HG02970 (cell line): ENCODE results near the gene VSIG8.
A peak's percentile ranks its signal among the peaks of the same experiment; 100 is the strongest.
"Not testable (repeated sequence)": the region's sequence is repeated elsewhere in the genome, so short reads cannot be mapped to it uniquely, and the experiment has no call there.

Source experiments
- ATAC-seq: cut with Tn5 transposase; IDR thresholded peaks from one replicate; pipeline ENCODE4 v1.9.1; 2021; ENCODE audit warnings: mild to moderate bottlenecking, moderate library complexity, moderate number of reproducible peaks; ENCODE audit not compliant: unreplicated experiment, low FRiP score

Gene VSIG8, protein sequence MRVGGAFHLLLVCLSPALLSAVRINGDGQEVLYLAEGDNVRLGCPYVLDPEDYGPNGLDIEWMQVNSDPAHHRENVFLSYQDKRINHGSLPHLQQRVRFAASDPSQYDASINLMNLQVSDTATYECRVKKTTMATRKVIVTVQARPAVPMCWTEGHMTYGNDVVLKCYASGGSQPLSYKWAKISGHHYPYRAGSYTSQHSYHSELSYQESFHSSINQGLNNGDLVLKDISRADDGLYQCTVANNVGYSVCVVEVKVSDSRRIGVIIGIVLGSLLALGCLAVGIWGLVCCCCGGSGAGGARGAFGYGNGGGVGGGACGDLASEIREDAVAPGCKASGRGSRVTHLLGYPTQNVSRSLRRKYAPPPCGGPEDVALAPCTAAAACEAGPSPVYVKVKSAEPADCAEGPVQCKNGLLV

DNA sequence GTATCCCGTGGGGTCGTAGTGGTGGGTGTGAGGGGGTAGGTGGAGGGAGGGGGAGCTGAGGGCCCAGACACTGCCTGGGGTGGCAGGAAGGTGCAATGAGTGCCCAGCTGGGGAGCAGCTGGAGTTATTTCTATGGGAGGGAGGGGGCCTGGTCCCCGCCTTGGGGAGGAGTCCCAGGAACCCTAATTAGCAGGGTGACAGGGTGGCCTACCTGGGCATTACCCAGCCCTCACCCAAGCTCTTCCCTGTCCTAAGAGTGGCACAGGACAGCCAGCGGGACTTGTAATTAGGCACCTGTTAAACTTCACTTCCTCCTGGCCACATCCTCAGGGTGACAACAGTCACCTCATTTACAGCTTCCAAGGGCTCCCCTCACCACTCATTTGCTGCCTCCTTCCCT is at the start of gene VSIG8:
VSIG8 (minus strand) TSS at position 101 of the 400 bp plus-strand sequence. CDS start 136 bp downstream, outside the sequence.
- ATAC-seq, result no peak

DNA sequence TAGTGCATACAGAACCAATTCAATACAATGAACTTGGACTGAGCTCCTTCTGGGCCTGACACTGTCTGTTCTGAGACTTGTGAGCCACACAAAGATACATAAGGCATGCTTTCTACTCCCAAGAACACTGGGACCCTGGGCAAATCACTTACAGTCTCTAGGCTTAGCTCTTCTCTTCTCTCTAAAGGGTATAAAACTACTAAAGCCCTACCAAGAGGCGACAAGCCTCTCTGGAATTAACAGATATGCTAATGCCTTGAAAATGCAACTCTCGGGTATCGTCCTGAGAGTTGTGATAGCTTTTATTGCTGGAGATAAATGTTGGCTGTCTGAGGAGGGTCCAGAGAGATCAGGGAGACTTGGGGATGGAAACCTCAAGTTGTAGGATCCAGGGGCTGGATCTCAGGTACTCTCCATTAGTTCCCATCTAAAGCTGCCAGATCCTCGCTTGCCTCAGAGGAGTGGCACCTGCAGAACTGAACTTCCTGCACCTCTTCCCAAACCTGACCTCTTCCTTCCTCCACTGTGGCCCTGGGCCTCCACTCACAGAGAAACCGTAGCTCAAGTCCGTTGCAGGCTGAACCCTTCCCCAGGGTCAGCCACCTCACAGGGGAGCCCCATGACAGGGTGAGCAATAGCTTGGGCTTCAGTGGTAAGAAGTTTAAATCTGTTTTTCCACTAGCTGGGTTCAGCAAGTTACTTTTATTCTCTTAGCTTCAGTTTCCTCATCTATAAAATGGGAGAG is 49.0 kb upstream of the VSIG8 start:
- no peak for ATAC-seq

DNA sequence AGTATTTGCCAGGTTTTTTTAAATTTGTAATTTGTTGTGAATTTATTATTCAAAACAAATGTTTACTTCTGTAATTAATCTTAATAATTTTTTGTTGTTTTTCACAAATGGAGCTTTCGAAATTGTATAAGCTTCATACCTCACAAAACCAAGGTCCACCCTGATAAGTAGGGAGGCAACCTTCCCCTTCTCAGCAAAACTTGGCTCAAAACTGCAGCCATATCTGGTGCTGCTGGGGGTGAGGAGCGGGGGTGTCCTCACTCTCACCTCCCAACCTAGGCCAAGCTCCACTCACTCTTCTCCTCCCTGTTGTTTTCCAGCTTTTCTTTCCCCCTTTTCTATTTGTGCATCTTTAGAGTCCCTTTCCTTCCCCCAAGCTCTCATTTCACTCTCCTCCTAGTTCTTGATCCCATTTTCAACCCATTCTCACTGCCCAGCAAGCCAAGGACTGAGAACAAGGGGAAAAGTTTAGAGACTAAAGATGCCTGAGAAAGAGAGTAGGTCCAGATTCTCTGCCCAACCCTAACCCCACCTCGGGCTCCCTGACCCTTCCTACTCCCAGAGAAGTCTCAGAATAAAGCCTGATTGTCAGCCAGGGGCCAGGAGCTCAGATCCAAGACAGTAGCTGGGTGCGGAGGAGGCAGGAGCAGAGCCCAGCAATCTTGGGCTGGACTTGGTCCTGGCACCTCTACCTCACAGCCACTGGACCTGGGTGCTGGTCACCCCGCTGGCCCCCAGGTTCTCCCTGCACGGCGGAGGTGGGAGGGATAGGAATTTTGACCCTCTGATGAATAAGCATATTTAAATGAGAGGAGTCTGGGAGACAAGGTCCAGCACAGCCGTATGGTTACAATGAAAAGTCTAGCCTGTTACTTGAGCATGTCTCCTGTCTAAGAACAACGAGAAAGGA is 45.8 kb upstream of the VSIG8 start:
- no peak for ATAC-seq

DNA sequence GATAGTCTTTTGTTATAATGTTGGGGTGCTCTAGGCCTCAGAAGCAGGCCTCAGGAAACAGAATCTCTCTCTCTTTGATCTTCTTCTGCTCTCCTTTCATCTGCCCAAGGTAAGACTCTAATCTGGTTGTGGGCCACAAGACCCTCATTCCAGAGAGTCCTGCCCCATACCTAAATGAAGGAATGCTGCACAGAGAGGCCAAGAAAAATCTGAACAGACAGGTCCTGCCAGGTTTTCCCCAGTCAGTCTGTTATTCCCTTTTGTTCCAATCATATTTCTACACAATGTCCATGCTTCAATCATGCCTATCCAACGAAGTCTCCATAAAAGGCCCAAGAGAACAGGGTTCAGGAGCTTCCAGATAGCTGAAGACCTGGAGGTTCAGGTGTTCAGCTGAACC is 44.5 kb upstream of the VSIG8 start:
- no peak for ATAC-seq

DNA sequence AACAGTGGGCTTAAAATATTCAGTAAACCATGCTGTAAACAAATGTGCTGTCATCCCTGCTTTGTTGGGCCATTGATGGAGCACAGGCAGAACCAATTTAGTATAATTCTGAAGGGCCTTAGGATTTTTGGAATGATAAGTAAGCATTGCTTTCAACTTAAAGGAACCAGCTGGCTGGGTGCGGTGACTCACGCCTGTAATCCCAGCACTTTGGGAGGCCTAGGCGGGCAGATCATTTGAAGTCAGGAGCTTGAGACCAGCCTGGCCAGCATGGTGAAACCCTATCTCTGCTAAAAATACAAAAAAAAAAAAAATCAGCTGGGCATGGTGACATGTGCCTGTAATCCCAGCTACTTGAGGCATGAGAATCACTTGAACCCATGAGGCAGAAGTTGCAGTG is 41.6 kb upstream of the VSIG8 start:
- ATAC-seq, result not testable (repeated sequence)

DNA sequence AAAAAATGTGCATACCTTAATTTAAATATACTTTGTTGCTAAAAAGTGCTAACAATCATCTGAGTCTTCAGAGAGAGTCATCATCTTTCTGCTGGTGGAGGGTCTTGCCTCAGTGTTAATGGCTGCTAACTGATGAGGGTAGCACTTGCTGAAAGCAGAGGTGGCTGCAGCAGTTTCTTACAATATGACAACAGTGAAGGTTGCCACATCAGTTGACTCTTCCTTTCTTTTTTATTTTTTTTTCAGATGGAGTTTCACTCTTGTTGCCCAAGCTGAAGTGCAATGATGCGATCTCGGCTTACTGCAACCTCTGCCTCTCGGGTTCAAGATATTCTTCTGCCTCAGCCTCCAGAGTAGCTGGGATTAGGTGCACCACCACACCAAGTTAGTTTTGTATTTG is 40.1 kb upstream of the VSIG8 start:
- ATAC-seq, result no peak

DNA sequence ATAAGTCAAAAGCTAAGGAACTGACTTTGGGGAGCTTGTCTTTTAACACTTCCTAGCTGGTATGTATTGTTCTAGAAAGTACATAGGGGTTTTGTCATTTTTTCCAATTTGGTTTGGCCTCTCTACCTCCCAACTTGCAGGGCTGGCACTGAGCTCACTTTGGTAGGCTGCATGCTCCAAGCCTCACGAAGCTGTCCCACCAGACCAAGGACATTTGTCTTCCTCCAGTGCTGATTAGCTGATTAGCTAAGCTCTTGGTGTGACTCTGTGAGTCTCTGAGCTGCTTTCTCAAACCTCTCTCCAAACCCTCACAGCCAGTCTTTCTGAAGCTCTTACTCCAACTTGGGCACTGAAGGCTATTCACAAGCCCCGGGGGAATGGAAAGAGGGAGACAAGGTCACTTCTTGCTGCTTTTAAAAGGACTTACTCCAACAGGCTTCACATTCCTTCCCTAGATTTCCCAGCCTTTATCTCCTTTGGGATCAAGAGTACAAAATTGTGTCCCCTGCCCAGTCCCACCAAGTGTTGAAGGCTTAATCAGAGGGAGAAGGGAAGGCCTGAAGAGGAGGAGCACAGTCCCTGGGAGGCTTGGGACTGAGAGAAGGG is 38.4 kb upstream of the VSIG8 start:
- ATAC-seq, result no peak

DNA sequence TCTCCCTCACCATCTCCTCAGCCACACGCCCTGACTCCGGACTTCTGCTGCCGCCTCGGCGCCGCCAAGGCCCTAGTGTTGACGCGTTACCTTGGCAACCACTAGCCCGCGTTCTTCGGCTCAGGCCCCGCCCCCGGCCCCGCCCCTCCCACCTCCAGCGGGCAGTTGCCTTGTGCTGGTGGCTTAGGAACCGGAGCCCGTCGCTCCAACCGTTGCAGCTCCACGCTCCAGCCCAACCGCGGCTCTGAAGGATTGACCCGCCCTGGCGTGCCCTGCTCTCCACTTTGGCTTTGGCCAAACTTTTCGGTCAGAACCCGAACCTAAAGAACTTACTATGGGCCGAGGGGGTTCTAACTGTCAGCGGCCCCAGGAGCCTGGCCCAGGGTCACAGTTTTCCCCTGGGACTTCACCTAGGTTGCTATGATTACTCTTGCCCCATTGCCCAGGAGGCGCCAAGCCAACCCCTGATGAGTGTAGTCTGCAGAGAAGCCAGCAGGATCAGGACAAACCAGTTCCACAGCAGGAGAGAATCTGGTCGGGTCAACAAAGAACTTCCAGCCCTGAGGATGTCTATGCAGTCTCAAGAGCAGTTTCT is 37.7 kb upstream of the VSIG8 start, which contains the start of gene CFAP45:
CFAP45 (minus strand) TSS at position 80 of the 595 bp plus-strand sequence; CDS start at position 13, 67 bp downstream.
- no peak for ATAC-seq

DNA sequence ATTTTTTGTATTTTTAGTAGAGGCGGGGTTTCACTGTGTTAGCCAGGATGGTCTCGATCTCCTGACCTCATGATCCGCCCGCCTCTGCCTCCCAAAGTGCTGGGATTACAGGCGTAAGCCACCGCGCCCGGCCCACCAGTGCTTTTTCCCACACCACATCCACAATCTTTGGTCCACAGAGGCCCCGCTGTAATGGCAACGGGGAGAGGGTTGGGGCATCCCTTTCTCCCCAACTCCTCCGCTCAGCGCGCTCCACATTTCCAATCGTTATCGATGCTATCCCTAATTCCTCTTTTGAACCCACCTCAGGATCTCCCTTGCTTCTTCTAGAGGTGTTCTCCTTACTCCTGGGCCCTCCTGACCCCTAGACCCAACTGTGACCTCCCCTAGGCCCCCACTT is 37.2 kb upstream of the VSIG8 start:
- not testable (repeated sequence) for ATAC-seq

DNA sequence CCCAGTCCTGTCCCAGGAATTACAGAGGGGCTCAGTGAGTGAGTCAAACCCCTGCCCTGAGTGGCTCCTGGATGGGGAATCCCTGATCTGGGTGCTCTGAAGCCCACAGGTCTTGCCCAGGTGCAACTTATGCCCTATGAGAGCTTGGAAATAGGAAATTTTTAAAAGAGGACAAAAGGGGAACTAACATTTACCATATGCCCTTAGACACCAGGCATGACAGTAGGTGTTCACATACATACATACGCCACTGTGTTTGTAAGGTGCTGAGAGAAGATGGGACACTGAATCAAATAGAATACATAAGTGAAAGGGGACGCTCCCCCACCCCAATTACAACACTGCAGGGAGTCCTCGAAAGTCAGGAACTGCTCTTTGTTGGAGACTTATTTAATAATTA is 36.1 kb upstream of the VSIG8 start:
- ATAC-seq, result no peak

DNA sequence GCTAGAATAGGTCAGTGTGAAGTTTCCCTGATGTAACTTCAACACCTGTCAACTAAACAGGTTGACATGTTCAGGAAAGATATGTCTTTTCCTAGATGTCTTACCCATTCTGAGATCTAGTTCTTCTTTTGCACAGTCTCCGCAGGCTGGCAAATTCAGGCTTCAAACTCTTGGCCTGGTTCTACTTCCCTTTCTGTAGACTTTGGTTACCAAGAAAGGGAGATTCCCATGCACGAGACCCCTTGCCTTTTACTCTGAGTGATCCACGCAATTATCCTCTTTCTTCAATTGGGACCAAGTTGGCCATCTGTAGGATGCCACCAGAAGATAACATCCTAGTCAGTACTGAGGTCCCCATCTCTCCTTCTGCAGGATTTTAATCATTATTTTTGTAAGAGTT is 35.5 kb upstream of the VSIG8 start:
- ATAC-seq, result no peak

DNA sequence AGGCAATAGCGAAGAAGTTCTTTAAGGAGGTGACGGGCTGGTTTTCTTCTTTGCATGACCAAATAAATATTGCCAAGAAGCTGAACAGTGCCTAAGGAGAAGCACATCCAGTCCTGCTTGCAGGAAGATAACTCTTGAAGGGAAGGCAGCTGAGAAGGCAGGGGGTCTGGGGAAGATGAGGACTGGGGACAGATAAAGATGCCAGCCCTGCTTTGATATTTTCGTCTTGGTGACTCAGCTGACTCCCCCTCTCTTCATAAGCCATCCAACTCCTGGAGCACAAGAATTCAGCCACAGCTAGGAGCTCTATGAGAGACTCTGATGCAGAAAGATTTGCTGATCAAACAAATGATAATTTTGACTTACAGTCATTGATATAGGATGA is 34.1 kb upstream of the VSIG8 start:
- no peak for ATAC-seq

DNA sequence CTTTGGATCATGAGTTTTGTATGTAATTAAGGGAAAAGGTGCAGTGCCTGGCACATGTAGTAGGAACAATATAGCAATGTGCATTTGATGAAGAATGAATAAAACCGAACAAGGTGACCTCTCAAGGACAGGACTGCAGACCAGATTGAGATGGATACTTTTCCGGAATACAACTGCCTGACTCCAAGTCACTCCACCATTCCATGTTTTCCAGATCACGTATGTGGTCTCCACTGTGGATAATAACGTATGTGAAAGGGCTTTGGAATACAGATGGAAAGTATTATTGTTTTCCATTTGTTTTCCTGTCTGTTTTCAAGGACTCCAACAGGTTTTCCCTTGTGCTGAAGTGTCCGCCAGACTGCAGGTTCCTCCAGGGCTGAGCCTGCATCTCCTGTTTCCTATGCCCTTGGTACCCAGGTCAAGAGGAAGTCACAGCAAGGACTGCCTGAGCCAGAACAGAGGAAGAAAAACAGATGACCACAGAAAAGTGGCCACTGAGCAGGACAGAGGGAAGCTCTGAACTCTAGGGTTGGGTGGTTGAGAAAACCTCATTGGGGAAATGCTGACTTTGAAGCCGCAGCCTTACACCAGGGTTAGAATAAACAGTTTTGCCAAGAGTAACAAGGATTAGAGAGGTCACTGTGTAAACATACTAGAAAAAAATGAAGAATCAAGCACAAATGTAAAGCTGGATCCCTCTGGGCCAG is 33.5 kb upstream of the VSIG8 start:
- ATAC-seq, result no peak

DNA sequence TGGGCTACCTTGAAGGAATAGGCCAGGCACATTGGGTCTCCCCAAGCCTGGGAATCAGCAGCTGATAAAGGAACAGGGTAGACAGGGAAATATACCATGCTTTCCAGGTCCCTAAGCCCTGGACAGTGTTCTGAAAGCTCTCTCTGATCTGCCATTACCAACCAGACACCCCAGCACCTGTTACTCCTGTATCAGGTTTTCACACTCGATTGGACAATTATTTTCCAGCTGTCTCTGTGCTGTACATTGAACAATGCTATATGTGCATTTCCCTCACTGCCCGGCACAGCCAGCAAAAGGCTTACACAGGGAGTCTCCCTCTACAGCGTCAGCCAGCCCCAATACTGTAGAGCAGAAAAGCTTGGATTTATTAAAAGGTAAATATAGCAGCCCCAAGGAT is 32.8 kb upstream of the VSIG8 start:
- no peak for ATAC-seq

DNA sequence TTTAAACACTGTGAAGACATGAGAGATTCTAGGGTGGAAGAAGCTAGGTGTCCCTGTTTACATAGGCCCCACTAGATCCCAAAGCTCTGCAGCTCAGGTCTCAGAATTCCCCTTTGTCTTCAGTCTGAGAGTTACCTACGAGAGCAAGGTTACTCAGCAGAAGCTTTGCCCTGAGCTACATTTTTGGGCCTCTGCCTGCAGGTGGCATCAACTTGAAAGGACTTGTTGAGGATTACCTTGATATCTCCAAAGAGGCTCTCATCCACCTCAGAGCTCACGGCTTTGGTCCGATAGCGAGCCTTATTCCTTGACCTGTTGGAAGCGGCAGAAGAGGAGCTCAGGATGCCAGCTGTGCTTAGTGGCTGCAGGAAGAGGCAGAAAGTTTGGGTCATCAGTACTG is 30.5 kb upstream of the VSIG8 start:
- ATAC-seq, result no peak

DNA sequence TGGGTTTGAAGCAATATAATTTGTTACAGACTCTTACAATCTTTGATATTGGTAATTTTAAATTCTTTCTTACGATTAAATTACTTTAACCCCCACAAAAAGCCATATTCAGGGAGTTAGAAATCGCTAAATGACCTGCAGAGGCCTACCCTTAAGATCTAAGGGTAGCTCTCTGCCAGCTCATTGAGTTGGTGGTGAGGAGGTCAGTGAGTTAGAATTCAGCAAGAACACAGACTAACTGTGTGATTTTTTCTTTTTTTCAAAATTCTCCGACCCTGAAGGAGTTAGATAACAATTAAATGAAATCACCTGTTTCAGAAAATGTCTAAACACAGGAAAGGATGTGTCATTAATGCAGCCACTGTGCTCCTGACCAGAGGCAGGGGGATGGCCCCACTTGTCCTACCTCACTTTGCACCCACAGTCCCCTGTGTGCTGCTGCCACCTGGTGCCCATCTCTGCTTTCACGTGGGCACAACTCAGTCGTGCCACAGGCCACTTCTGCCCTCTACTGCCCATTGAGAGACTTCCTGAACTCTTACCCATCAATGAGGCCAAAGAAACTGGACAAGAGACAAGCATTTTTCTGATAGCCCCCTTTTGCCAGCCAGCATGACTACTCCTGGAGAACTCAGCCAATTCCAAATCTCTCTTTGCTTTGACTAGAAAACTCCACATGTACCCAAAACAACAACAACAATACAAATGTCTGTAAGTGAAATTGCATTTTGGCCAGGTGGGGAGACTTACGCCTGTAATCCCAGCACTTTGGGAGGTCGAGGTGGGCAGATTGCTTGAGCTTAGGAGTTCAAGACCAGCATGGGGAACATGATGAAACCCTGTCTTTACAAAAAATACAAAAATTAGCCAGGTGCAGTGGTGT is 29.1 kb upstream of the VSIG8 start:
- ATAC-seq, result no peak

DNA sequence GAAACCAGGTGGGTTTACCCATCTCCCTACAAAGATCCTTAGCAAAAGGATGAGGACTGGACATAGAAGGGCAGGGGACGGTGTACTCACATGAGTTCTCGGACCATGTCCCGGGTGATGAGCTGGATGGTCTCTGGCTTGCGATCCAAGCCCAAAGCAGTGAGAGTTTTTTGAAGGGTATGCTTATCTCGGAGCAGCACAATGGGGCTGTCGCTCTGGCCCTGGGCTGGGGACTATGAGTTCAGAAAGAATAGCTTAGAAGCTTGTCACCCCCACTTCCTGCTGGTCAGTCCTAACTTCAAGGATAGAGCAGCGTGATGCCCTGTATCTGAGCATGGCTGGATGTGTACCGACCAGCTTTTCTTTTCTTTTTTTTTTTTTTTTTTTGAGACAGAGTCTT is 27.9 kb upstream of the VSIG8 start:
- no peak for ATAC-seq

DNA sequence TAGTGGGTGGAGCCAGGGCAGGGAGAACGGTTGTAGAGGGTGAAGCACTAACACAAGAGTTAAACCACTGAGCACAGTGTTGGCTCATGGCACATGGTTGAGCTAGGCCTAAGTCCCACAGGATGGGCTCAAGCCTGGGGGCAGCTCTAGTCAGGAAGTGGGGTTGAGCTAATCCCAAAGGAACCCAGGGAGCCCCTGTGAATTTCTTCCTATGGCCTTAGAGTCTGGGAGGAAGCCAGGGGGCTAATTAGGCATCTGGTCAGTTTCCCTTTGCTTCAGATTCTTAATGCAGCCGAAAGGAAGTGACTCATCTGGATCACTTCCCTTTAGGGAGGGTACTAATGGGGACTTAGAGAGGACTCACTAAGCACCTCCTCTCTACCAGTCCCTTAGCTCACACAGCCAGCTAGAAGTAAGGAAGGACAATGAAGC is 27.4 kb upstream of the VSIG8 start:
- ATAC-seq, result peak; percentile 74
